Parathyroid adenoma (tissue), 2 donors: ENCODE results near the gene TMIE.

Source experiments
- H2AFZ ChIP-seq: fragments of 300-600 bp; sonication (generic); one replicate; pipeline ENCODE4 v1.7.0; 2017; ENCODE audit warnings: antibody characterized with exemption, mild to moderate bottlenecking
- H3K27ac ChIP-seq: fragments of 300-600 bp; sonication (generic); one replicate; pipeline ENCODE4 v1.7.0; 2017
- H3K27me3 ChIP-seq: fragments of 300-600 bp; sonication (generic); one replicate; pipeline ENCODE4 v1.7.0; 2017; ENCODE audit warnings: low read length; ENCODE audit not compliant: control insufficient read depth, insufficient read depth
- H3K36me3 ChIP-seq: fragments of 300-600 bp; sonication (generic); one replicate; pipeline ENCODE4 v1.7.0; 2017; ENCODE audit warnings: low read length; ENCODE audit not compliant: control insufficient read depth, insufficient read depth
- H3K4me1 ChIP-seq: fragments of 300-600 bp; sonication (generic); one replicate; pipeline ENCODE4 v1.7.0; 2017; ENCODE audit warnings: control low read depth
- H3K4me2 ChIP-seq: fragments of 300-600 bp; sonication (generic); one replicate; pipeline ENCODE4 v1.7.0; 2017; ENCODE audit warnings: low read length
- H3K4me3 ChIP-seq: fragments of 300-600 bp; sonication (generic); one replicate; pipeline ENCODE4 v1.7.0; 2017; ENCODE audit warnings: low read depth, low read length
- H3K79me2 ChIP-seq: fragments of 300-600 bp; sonication (generic); one replicate; pipeline ENCODE4 v1.7.0; 2017; ENCODE audit warnings: control low read depth
- H3K9ac ChIP-seq: fragments of 300-600 bp; sonication (generic); one replicate; pipeline ENCODE4 v1.7.0; 2017; ENCODE audit warnings: mild to moderate bottlenecking
- H3K9me3 ChIP-seq: fragments of 300-600 bp; sonication (generic); one replicate; pipeline ENCODE4 v1.7.0; 2017; ENCODE audit warnings: low read length; ENCODE audit not compliant: control insufficient read depth
- TF ChIP-seq, protein P1 (sequence below): fragments of 300-600 bp; sonication (generic); IDR thresholded peaks from one replicate; pipeline ENCODE4 v1.7.0; 2017; ENCODE audit warnings: antibody characterized with exemption, mild to moderate bottlenecking
- donor health status: primary hyperparathyroidism.

Gene TMIE

DNA sequence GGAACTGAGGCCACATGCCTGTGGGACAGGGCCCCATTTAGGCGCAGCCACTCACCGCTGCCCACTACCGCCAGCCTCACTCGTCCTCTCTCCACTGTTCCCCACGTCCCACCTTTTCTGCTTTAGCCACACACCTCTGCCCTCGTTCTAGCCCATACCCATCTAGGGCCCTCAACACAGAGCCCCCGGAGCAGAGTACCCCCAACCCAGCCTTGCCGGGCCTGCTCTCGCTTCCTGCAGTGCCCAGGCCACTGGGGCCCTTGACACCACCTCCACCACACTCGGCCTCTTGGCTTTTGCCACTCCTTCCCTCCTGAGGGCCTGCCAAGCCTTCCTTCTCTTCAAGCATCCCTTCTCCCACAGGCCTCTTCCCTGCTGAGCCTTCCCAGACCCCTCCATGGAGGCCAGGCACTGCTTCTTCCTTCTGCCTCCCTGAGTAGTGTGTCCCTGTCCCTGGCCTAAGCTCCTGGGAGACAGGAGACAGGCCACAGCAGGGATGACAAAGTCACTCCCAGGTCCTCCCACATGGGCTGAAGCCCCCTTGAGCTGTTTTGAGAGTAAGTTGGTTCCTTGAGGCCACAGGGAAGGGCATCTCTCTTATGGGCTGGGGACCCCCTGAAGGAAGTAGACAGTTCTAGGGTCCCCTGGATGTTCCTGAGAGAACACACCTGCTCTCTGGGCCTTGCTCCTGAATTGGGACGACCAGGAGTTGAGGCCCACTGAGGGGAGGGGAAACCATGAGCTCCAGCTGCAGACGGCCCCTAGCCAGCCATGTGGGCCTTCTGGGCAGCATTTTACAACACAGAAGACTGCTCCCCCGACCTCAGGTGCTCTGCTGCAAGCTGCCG lies 12.1 kb downstream of the TMIE start:
- no peak overlapping the region for H3K9ac ChIP-seq
- no peaks in the 10 kb centered on the region for H3K27me3 ChIP-seq
- TF ChIP-seq, protein P1, sequence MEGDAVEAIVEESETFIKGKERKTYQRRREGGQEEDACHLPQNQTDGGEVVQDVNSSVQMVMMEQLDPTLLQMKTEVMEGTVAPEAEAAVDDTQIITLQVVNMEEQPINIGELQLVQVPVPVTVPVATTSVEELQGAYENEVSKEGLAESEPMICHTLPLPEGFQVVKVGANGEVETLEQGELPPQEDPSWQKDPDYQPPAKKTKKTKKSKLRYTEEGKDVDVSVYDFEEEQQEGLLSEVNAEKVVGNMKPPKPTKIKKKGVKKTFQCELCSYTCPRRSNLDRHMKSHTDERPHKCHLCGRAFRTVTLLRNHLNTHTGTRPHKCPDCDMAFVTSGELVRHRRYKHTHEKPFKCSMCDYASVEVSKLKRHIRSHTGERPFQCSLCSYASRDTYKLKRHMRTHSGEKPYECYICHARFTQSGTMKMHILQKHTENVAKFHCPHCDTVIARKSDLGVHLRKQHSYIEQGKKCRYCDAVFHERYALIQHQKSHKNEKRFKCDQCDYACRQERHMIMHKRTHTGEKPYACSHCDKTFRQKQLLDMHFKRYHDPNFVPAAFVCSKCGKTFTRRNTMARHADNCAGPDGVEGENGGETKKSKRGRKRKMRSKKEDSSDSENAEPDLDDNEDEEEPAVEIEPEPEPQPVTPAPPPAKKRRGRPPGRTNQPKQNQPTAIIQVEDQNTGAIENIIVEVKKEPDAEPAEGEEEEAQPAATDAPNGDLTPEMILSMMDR, result no peak

DNA sequence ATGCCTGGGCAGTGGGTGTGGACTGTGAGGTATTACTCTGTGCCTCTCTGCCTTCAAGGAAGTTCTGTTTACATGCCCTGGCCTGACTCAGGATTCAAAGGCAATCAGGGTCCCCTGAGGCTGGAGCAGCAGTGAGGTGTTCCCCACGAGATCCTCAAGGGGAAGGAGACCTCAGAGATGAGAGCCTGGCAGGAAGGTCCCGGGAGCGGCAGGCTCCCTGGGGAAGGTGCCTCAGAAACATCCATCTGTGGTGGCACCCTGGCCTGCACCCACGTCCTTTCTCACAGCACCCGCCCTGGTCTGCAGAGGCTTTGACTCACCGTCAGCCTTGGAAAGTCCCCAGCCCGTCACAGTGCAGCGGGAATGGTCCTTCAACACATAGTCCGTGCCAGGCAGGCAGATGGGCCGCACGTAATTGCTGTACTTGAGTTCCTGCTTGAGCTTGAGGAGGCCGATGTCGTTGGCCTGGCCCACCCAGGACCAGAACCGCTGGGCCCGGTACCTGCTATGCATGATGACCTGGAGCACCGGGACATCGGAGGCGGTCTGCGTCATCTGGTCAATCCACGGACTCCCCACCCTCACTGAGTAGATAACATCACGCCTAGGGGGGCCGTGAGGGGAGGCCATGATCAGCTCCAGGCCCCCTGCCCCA lies 12.8 kb downstream of the TMIE start:
- no peak overlapping the region for H3K4me2 ChIP-seq
- H3K79me2 ChIP-seq, result no peaks in the 10 kb centered on the region
- H3K9me3 ChIP-seq, result no peaks in the 10 kb centered on the region
- no peaks in the 10 kb centered on the region for H3K4me1 ChIP-seq
- H3K9ac ChIP-seq, result no peak overlapping the region
- H3K4me3 ChIP-seq, result no peak overlapping the region
- H2AFZ ChIP-seq, result no peak overlapping the region
- TF ChIP-seq, protein P1, result no peak
- no peaks in the 10 kb centered on the region for H3K36me3 ChIP-seq
- no peak overlapping the region for H3K27ac ChIP-seq
- H3K27me3 ChIP-seq, result no peaks in the 10 kb centered on the region

More for the DNA sequence above, 12.1 kb downstream of the TMIE start:
- Histone ChIP-seq H3K27ac (no peak overlapping the region), H3K79me2 (no peaks in the 10 kb centered on the region), H3K4me1 (no peaks in the 10 kb centered on the region), H3K36me3 (no peaks in the 10 kb centered on the region), H3K4me2 (no peak overlapping the region), H3K4me3 (no peak overlapping the region), H3K9me3 (no peaks in the 10 kb centered on the region), H2AFZ (no peak overlapping the region)

DNA sequence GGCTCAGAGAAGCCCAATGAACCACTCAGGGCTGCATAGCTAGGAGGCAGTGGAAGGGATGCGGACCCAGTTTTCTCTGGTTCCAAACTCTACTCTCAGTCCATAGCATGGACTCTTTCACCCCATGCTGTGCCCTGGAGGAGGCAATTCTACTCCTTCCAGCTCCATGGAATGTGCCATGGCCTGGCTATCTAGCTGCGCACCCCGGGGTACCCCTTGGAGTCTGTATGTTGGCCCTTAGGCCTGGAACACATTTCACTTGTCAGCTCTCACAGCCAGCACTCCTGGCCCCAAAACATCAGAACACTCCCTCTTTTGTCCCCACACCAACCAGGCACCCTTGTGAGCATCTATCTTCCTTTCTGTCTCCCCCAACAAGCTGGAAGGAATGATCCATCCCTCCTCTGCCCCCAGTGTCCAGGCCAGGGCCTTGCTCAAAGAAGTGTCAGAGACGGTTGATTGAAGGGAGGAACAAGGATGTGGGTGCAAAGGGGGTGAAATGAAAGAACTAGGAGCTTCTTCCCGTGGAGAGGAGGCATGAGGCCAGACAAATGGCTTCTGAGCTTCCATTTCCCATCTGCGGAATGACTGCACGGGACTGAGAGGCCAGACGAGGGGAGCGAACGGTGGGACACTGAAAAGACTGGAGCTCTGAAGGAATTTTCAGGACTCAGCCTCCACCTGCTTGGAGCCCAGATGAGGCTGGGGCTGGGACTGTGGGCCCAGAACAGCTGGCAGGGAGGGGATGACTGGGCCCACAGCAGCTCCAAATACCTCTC lies 13.7 kb downstream of the TMIE start:
- no peak overlapping the region for H3K9ac ChIP-seq
- no peak overlapping the region for H3K4me2 ChIP-seq
- no peaks in the 10 kb centered on the region for H3K9me3 ChIP-seq
- H3K27ac ChIP-seq, result no peak overlapping the region
- H3K4me3 ChIP-seq, result no peak overlapping the region
- H3K4me1 ChIP-seq, result no peaks in the 10 kb centered on the region
- no peaks in the 10 kb centered on the region for H3K27me3 ChIP-seq
- no peaks in the 10 kb centered on the region for H3K36me3 ChIP-seq
- no peak overlapping the region for H2AFZ ChIP-seq
- H3K79me2 ChIP-seq, result no peaks in the 10 kb centered on the region
- TF ChIP-seq, protein P1, result no peak

DNA sequence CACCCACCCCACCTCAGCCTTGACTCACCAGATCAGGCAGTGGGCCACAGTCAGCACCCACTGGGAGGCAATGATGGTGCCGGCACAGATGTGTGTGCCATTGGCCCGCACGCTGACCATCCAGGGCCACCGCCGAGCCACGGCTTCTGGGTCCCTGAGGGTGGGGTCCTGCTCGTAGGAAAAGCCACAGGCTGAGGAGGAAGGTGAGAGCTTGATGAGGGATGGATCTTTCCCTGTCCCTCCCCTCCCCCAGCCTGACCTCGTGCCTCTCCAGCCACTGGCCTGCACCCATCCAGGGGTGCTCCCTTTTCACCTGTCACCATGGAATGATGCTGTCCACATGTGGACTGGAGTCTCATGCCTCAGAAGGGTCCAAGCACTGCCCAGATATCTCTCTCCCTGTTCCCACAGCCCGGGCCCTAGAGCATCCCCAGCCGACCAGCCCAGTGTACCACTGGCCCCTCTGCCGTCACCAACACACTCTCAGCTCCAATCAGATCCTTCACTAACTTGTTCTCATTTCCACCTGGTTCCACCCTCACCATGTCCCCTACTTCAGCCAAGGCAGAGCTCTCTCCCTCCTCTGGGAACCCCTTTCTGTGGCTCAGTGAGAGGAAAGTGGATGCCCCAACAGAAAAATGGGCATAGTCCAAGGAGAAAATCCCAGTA lies 14.4 kb downstream of the TMIE start:
- Histone ChIP-seq H3K9me3 (no peaks in the 10 kb centered on the region), H3K9ac (no peak overlapping the region)
- TF ChIP-seq, protein P1, result no peak

More for the DNA sequence above, 14.4 kb downstream of the TMIE start:
- Histone ChIP-seq H3K36me3 (no peaks in the 10 kb centered on the region), H3K27ac (no peak overlapping the region), H3K4me3 (no peak overlapping the region), H3K4me1 (no peaks in the 10 kb centered on the region), H2AFZ (no peak overlapping the region), H3K79me2 (no peaks in the 10 kb centered on the region), H3K4me2 (no peak overlapping the region), H3K27me3 (no peaks in the 10 kb centered on the region)
